ENCODE data around the gene DHX35. TPM values are rescaled to one million over a fixed set of nuclear protein-coding genes. Genes with fewer than 3 reads are reported as not detected.

DHX35 gene
- total and polyA plus RNA-seq, 2 of the 8 experiments (the other 6 are each of a cell fraction or from before 2014, with no cell fraction given): 21.9 to 27.7 TPM

DNA sequence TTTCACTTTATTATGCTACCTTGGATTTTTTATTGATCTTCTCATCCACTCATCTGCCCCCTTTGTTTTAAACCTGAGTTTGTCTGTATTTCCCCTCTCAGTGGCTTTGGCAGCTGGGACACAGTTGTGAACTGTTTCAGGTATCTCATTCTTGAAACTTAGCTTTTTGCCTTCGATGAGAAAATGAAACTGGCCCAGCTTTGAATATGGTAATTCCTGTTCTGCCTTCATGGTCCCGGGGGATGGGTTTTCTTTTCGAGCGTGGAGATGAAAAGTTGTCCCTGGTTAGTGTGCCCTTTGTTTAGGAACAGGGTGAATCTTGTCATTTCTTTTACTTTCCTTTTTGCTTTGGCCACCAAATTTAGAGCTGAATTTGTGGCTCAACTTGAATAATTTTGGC lies 25.6 kb downstream of the DHX35 start:
- FAIRE-seq (no peak), DNase-seq (ENCODE audit: low read depth in 1 of 2, low spot score in 2 of 2) (no peak)
- Histone ChIP-seq H3K9ac (replicated peaks in 1 of 4; ENCODE audit: extremely low read depth in 1 of 4, low read depth in 3 of 4, low read length in 3 of 4) (no peak overlapping the region), H2BK20ac (ENCODE audit: low read length) (no peak overlapping the region), H2BK120ac (replicated peaks; ENCODE audit: low read depth, low read length) (no peak overlapping the region), H2BK12ac (ENCODE audit: low read depth, low read length) (no peak overlapping the region), H4K91ac (replicated peaks; ENCODE audit: insufficient read length, low read length) (no peak overlapping the region), H2AFZ (ENCODE audit: low read length) (no peak overlapping the region), H3K27ac (ENCODE audit: low read depth, low read length) (no peak overlapping the region), H3K4me1 (replicated peaks in 1 of 4; ENCODE audit: control insufficient read depth in 3 of 4, insufficient read depth in 4 of 4, low read length in 3 of 4) (peaks cover 0 to 3% (median 0%) of the 10 kb centered on the region in 4 experiments; a peak in 2 of 7 replicates), H4K5ac (ENCODE audit: insufficient read length, low read depth, low read length) (no peak overlapping the region), H3K36me3 (ENCODE audit: control insufficient read depth in 2 of 4, insufficient read depth in 4 of 4, low read length in 3 of 4) (peaks cover 0 to 26% (median 6%) of the 10 kb centered on the region in 4 experiments; a peak in 3 of 8 replicates), H3K4ac (replicated peaks; ENCODE audit: insufficient read length, low read depth, low read length) (no peak overlapping the region), H4K20me1 (replicated peaks in 1 of 2; ENCODE audit: control insufficient read depth in 1 of 2, insufficient read depth in 2 of 2, low read length in 2 of 2) (no peaks in the 10 kb centered on the region), H2BK5ac (ENCODE audit: low read depth, low read length) (no peak overlapping the region), H3K79me1 (ENCODE audit: low read depth, low read length) (no peaks in the 10 kb centered on the region), H3K4me2 (ENCODE audit: insufficient read depth in 1 of 2, low read depth in 2 of 2, low read length in 2 of 2) (peak overlapping the region in 1 of 2 experiments; percentile 22; a peak in 1 of 4 replicates), H2BK15ac (ENCODE audit: low read length) (no peak overlapping the region), H3K4me3 (ENCODE audit: extremely low read depth in 1 of 4, insufficient read depth in 2 of 4, low read depth in 3 of 4, low read length in 4 of 4) (no peak overlapping the region), H2AK5ac (ENCODE audit: low read depth, low read length) (no peak overlapping the region), H3K56ac (replicated peaks; ENCODE audit: insufficient read length, low read depth, low read length) (no peak overlapping the region), H3K79me2 (ENCODE audit: control insufficient read depth in 1 of 2, insufficient read depth in 2 of 2, low read length in 2 of 2) (no peaks in the 10 kb centered on the region), H3K23ac (ENCODE audit: insufficient read length) (no peak overlapping the region), H3K18ac (ENCODE audit: extremely low read depth, low read length) (no peak overlapping the region), H3K9me3 (ENCODE audit: insufficient read depth in 2 of 2, low read depth in 1 of 2, low read length in 1 of 2) (no peaks in the 10 kb centered on the region), H4K8ac (ENCODE audit: extremely low read depth, insufficient read depth, low read length) (no peak overlapping the region), H3K23me2 (ENCODE audit: low read depth, low read length) (no peaks in the 10 kb centered on the region), H3K27me3 (replicated peaks in 1 of 4; ENCODE audit: control insufficient read depth in 3 of 4, extremely low read depth in 1 of 4, insufficient read depth in 3 of 4, low read length in 3 of 4) (no peaks in the 10 kb centered on the region), H3K14ac (ENCODE audit: insufficient read length) (no peak overlapping the region)
- ChIA-PET CTCF (ENCODE audit: partially characterized antibody) (interaction anchor here (1.9 kb wide), 1 partner anchor 12 kb away, joined by 6 read pairs; no protein-coding TSS in a partner anchor), POLR2A (ENCODE audit: partially characterized antibody) (interaction anchor here (1.1 to 1.3 kb wide), 2 partner anchors 10 to 25 kb away, joined by 3 read pairs; no protein-coding TSS in a partner anchor)
- 90% methylated on average over 4 of the region's 4 CpGs; no CpG with 5 or more reads in 1 of the 2 experiments for WGBS, 2 experiments (ENCODE audit: extremely low coverage in 1 of 2, insufficient coverage in 1 of 2, insufficient read length in 1 of 2, insufficient replicate concordance in 2 of 2, low coverage in 1 of 2, low lambda C conversion rate in 2 of 2, missing lambda C conversion rate in 1 of 2)
- TF ChIP-seq, protein P1, sequence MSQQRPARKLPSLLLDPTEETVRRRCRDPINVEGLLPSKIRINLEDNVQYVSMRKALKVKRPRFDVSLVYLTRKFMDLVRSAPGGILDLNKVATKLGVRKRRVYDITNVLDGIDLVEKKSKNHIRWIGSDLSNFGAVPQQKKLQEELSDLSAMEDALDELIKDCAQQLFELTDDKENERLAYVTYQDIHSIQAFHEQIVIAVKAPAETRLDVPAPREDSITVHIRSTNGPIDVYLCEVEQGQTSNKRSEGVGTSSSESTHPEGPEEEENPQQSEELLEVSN (IDR thresholded peaks at IDR 0.05): no peak
- TF ChIP-seq SAP30 (IDR thresholded peaks at IDR 0.05; ENCODE audit: insufficient read depth, insufficient replicate concordance, low read length) (no peak), RFX5 (IDR thresholded peaks at IDR 0.05; ENCODE audit: borderline replicate concordance, low read depth, low read length) (no peak), RBBP5 (IDR thresholded peaks at IDR 0.05; ENCODE audit: borderline replicate concordance, low read depth, low read length) (no peak), SP2 (IDR thresholded peaks at IDR 0.05; ENCODE audit: low read length) (no peak), GABPA (IDR thresholded peaks at IDR 0.05; ENCODE audit: borderline replicate concordance, insufficient read depth, low read length) (no peak), KDM1A (IDR thresholded peaks at IDR 0.05; ENCODE audit: borderline replicate concordance, low read length) (no peak), BRCA1 (IDR thresholded peaks at IDR 0.05; ENCODE audit: low read depth, low read length) (no peak), EZH2 (IDR thresholded peaks at IDR 0.05; ENCODE audit: low read depth, low read length, severe bottlenecking) (no peak), YY1 (IDR thresholded peaks at IDR 0.05; ENCODE audit: low read depth, low read length) (no peak)
- TF ChIP-seq, protein P2, sequence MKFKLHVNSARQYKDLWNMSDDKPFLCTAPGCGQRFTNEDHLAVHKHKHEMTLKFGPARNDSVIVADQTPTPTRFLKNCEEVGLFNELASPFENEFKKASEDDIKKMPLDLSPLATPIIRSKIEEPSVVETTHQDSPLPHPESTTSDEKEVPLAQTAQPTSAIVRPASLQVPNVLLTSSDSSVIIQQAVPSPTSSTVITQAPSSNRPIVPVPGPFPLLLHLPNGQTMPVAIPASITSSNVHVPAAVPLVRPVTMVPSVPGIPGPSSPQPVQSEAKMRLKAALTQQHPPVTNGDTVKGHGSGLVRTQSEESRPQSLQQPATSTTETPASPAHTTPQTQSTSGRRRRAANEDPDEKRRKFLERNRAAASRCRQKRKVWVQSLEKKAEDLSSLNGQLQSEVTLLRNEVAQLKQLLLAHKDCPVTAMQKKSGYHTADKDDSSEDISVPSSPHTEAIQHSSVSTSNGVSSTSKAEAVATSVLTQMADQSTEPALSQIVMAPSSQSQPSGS (IDR thresholded peaks at IDR 0.05; ENCODE audit: low read length): no peak
